ENCODE data around the gene PSMD2.

The PSMD2 gene

GRCh38 chr3:184334470-184335158 lies 35.6 kb downstream of the PSMD2 start:
- TF ChIP-seq EZH2phosphoT487 (conservative IDR thresholded peaks at IDR 0.05; ENCODE audit: low read length): no peak
- TF ChIP-seq CTCF (IDR thresholded peaks at IDR 0.05; ENCODE audit: insufficient read depth, low read length, poor library complexity, severe bottlenecking): no peak
- Histone ChIP-seq H3F3A (ENCODE audit: insufficient read depth) (peaks cover 46% of the 10 kb centered on the region), H3K36me3 (ENCODE audit: low read length) (peaks cover 28% of the 10 kb centered on the region; the same call in 1 of the 2 replicates), H3K4me2 (ENCODE audit: low read depth, low read length, poor library complexity, severe bottlenecking) (no peak overlapping the region), H3K9me2 (replicated peaks; ENCODE audit: insufficient read depth, low read length) (no peaks in the 10 kb centered on the region), H3K27me3 (ENCODE audit: low read length) (no peaks in the 10 kb centered on the region), H3K4me3 (ENCODE audit: insufficient read depth, low read length, poor library complexity, severe bottlenecking) (no peak overlapping the region), H2AFZ (ENCODE audit: low read depth, low read length, severe bottlenecking) (no peak overlapping the region), H4K20me1 (ENCODE audit: low read depth, low read length) (peaks cover 3% of the 10 kb centered on the region; the same call in 1 of the 2 replicates), H3K27ac (ENCODE audit: low read depth, low read length) (no peak overlapping the region), H3K9ac (ENCODE audit: low read length) (no peak overlapping the region), H3K79me2 (ENCODE audit: insufficient read depth, low read length) (no peaks in the 10 kb centered on the region), H3K9me3 (ENCODE audit: insufficient read depth, low read length) (no peaks in the 10 kb centered on the region)

- no peaks in the 10 kb centered on the region for H3K79me2 ChIP-seq (ENCODE audit: insufficient read depth, low read length)
- H3K27me3 ChIP-seq (ENCODE audit: low read length): no peaks in the 10 kb centered on the region
- H3K9ac ChIP-seq (ENCODE audit: low read length): peak overlapping the region; percentile 65
- H3K4me3 ChIP-seq (ENCODE audit: insufficient read depth, low read length, poor library complexity, severe bottlenecking): peak overlapping the region; percentile 80
- H3F3A ChIP-seq (ENCODE audit: insufficient read depth): peaks cover 45% of the 10 kb centered on the region
- no peaks in the 10 kb centered on the region for H3K9me3 ChIP-seq (ENCODE audit: insufficient read depth, low read length)
- peaks cover 3% of the 10 kb centered on the region; the same call in 1 of the 2 replicates for H4K20me1 ChIP-seq (ENCODE audit: low read depth, low read length)
- no peaks in the 10 kb centered on the region for H3K9me2 ChIP-seq (replicated peaks; ENCODE audit: insufficient read depth, low read length)
- no peak overlapping the region for H2AFZ ChIP-seq (ENCODE audit: low read depth, low read length, severe bottlenecking)
- peaks cover 25% of the 10 kb centered on the region; the same call in 1 of the 2 replicates for H3K36me3 ChIP-seq (ENCODE audit: low read length)
- TF ChIP-seq EZH2phosphoT487 (conservative IDR thresholded peaks at IDR 0.05; ENCODE audit: low read length) (no peak), CTCF (IDR thresholded peaks at IDR 0.05; ENCODE audit: insufficient read depth, low read length, poor library complexity, severe bottlenecking) (no peak)
- H3K4me2 ChIP-seq (ENCODE audit: low read depth, low read length, poor library complexity, severe bottlenecking): peak overlapping the region; percentile 71
- H3K27ac ChIP-seq (ENCODE audit: low read depth, low read length): peak overlapping the region; percentile 36
Observed at GRCh38 chr3:184335291-184335660, 36.2 kb downstream of the PSMD2 start.

GRCh38 chr3:184335661-184336546 lies 36.9 kb downstream of the PSMD2 start:
- H3K9me2 ChIP-seq (replicated peaks; ENCODE audit: insufficient read depth, low read length): no peaks in the 10 kb centered on the region
- peak overlapping the region; percentile 45 for H2AFZ ChIP-seq (ENCODE audit: low read depth, low read length, severe bottlenecking)
- H3K79me2 ChIP-seq (ENCODE audit: insufficient read depth, low read length): no peaks in the 10 kb centered on the region
- no peak for TF ChIP-seq EZH2phosphoT487 (conservative IDR thresholded peaks at IDR 0.05; ENCODE audit: low read length)
- no peak for TF ChIP-seq CTCF (IDR thresholded peaks at IDR 0.05; ENCODE audit: insufficient read depth, low read length, poor library complexity, severe bottlenecking)
- H4K20me1 ChIP-seq (ENCODE audit: low read depth, low read length): peaks cover 3% of the 10 kb centered on the region; the same call in 1 of the 2 replicates
- H3K9ac ChIP-seq (ENCODE audit: low read length): peak overlapping the region; percentile 65
- peaks cover 40% of the 10 kb centered on the region for H3F3A ChIP-seq (ENCODE audit: insufficient read depth)
- no peaks in the 10 kb centered on the region for H3K9me3 ChIP-seq (ENCODE audit: insufficient read depth, low read length)
- H3K27me3 ChIP-seq (ENCODE audit: low read length): no peaks in the 10 kb centered on the region
- H3K36me3 ChIP-seq (ENCODE audit: low read length): peaks cover 23% of the 10 kb centered on the region; the same call in 1 of the 2 replicates
- peak overlapping the region; percentile 38 for H3K27ac ChIP-seq (ENCODE audit: low read depth, low read length)
- H3K4me3 ChIP-seq (ENCODE audit: insufficient read depth, low read length, poor library complexity, severe bottlenecking): peak overlapping the region; percentile 80
- peak overlapping the region; percentile 71 for H3K4me2 ChIP-seq (ENCODE audit: low read depth, low read length, poor library complexity, severe bottlenecking)
